Left cardiac atrium (tissue), 4 donors: ENCODE results near the gene ATP2A2. TPM values are rescaled to one million over a fixed set of nuclear protein-coding genes. Genes with fewer than 3 reads are reported as not detected.
"Not testable (repeated sequence)": the region's sequence is repeated elsewhere in the genome, so short reads cannot be mapped to it uniquely, and the experiment has no call there.

Source experiments
- ATAC-seq, 2 donors: fragments of 200-7000 bp; cut with Tn5 transposase; one replicate each; pipeline ENCODE4 v1.9.1; 2020; ENCODE audit warnings: mild to moderate bottlenecking in 2 of 2, moderate library complexity in 2 of 2
- DNase-seq: peaks from one replicate; pipeline ENCODE4 v3.0.0-alpha.2; 2020
- intact Hi-C, 2 donors: fragments of 100-400 bp; cut with DNase I; formaldehyde crosslinking; loops; one replicate each; pipeline versions ENCODE4 v1.14.1 to v1.15.1; 2022 to 2023
- total RNA-seq, 2 donors: library from RNA; stranded (reverse); fragmentation: NEBNext Ultra II Directional; extraction: Animal tissue kit (Norgen Biotek cat#: 25700); gene quantifications; one replicate each; pipeline ENCODE4 v1.2.1, GENCODE V29; 2021
- donor health status: DM: no; HTN: yes; CAD: no.
- donor health status: DM: no; HTN: yes; CAD: no; lungs with severe emphysema.
- donor health status: DM: yes; HTN: yes; CAD: no.
- donor health status: Dilated cardiomyopathy.

ATP2A2 gene
- total RNA-seq, 2 donors from 2014 or later = 2,696 to 3,455 TPM

GRCh38 chr12:110349514-110350151, 68.6 kb downstream of the ATP2A2 start:
- intact Hi-C loops = no loop called here
- no peak for ATAC-seq
- no peak for DNase-seq

DNA sequence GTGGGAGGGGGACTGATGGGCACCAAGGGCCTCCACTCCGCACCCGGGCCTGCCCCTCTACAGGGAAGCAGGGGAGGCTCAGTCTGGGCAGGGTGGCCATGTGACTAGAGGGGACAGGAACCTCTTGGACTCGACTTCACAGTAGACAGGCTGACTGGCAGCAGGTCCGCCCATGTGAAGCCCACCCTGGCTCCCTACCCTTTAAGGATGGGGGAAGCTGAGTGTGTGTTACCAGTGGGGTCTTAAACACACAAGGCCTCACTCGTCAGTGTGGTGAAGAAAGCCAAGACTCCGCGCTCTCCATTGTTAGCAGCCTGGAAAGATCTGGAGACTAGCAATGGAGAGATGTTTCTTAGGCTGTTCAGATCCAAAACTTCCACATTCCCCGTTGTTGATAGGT, 70.1 kb downstream of the ATP2A2 start:
- intact Hi-C loops = no loop called here

DNA sequence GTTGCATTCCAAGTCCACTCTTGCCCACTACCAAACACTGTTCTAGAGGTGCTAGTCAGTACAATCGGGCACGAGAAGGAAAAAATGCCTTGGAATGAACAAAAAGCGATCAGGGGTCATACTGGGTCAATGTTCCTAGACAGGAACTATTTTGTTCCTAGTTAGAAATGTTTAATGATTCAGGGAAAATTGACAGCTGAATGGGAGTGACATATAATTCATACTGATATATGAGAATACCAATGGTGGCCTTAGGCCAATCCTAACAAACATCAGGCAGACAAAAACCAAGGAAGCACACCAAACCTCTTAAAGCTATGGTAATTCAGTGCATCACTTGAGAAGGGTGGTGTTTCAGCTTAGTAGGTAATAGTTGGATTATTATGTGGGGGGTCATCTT, 71.4 kb downstream of the ATP2A2 start:
- DNase-seq (no peak), ATAC-seq (no peak)
- intact Hi-C loops = no loop called here

More for the DNA sequence above, 70.1 kb downstream of the ATP2A2 start:
- DNase-seq (no peak), ATAC-seq (no peak)

- no peak for DNase-seq
- intact Hi-C loops = no loop called here
- no peak for ATAC-seq
Measured at GRCh38 chr12:110353211-110353965, 72.3 kb downstream of the ATP2A2 start.

- intact Hi-C loops = no loop called here
- ATAC-seq = peak in 1 of 2 donors; percentile 4
- no peak for DNase-seq
Measured at GRCh38 chr12:110354172-110354780, 73.2 kb downstream of the ATP2A2 start.

DNA sequence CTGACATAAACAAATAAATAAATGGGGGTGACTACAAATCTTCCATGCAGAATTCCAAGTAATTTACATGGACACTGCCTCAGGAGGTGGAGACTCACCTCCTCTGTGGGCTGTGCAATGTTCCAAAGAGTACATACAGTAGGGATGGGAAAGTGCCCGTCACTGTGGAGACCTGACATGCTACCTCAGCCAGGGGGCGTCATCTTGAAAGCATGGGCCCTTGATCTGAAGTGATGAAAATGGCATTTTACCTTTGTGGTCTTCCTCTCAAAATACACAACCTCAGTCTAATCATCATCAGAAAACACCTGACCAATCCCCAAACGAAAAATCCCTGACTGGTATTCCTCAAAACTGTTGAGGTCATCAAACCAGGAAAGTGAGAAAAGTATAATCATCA, 74.0 kb downstream of the ATP2A2 start:
- ATAC-seq = peak; percentile 28 to 36
- no peak for DNase-seq
- intact Hi-C loops = no loop called here

- DNase-seq, intact Hi-C loops, ATAC-seq: not testable (repeated sequence)
Measured at GRCh38 chr12:110358384-110359097, 77.5 kb downstream of the ATP2A2 start.

- ATAC-seq (no peak), DNase-seq (no peak)
- intact Hi-C loops = no loop called here
Measured at GRCh38 chr12:110361216-110361615, 80.2 kb downstream of the ATP2A2 start.

- intact Hi-C loops = no loop called here
- ATAC-seq (peak in 1 of 2 donors; percentile 15), DNase-seq (no peak)
Measured at GRCh38 chr12:110365489-110366320, 84.7 kb downstream of the ATP2A2 start.

GRCh38 chr12:110366321-110367142, 85.5 kb downstream of the ATP2A2 start:
- peak; percentile 1 to 13 for ATAC-seq
- intact Hi-C loops = no loop called here
- DNase-seq = no peak

DNA sequence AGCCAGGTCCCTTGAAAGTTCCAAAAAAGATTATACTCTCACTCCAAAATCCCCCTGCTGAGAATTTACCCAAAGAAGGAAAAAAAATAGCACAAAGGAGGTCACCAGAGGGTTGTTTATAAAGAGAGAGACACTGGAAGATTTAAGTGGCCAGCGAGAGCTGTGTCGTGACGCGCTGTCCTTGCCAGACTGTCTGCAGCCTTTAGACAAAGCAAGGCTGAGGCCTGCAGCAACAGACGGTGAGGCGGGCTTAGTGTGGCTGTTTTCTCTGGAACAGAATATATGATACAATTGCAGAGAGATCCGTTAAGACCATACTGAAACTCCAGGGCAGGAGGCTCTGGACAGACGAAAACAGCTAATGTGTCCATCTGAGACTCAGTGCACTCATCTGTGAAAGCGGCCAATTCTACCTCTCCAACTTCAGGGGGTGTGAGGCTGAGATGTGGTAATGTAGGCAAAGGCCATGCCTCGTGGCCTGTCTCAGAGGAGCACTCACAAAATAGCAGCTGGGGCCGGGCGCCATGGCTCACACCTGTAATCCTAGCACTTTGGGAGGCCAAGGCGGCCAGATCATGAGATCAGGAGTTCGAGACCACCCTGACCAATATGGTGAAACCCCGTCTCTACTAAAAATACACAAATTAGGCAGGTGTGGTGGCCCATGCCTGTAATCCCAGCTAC, 86.3 kb downstream of the ATP2A2 start:
- DNase-seq (no peak), ATAC-seq (peak; percentile 56 to 60)
- intact Hi-C loops = no loop called here

DNA sequence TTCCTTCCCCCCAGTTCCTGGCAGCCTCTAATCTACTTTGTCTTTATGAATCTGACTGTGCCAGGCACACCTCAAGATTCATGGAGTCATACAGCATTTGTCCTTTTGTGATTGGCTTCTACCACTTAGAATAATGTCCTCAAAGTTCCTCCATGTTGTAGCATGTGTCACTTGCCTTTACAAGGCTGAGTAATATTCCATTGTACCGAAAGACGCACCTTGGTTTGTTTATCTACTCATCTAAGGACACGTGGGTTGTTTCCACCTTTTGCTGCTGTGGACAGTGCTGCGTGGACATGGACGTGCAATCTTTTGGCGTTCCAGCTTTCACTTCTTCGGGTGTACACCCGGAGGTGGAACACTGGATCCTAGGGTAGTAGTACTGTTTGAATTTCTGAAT, 88.9 kb downstream of the ATP2A2 start:
- DNase-seq (no peak), ATAC-seq (no peak)
- intact Hi-C loops = no loop called here

DNA sequence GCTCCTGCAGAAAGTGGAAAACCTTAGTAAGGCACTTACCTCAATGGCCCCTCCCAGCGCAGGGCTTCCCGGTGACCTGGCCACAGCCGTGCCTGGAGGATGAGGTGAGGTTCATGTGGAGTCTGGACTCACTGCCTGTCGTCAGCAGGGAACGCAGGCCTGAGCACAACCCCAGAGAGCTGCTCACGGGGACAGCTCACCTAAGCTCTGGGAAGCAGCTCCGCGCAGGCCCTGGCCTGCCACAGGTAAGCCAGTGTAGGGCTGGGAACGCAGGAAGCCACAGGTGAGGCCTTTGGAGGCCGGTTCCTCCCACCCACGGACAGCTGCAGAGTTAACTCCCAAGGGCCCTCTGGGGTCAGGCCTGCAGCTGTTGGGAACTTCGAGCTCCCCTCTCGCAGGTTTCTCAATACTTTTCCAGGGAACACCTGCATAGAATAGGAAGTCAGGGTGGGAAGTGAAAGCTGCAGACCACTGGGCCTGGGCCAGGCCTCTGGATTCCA, 89.7 kb downstream of the ATP2A2 start:
- no peak for DNase-seq
- no peak for ATAC-seq
- intact Hi-C loops = no loop called here

GRCh38 chr12:110371408-110372055, 90.5 kb downstream of the ATP2A2 start:
- ATAC-seq (peak in 1 of 2 donors; percentile 17), DNase-seq (no peak)
- intact Hi-C loops = no loop called here

DNA sequence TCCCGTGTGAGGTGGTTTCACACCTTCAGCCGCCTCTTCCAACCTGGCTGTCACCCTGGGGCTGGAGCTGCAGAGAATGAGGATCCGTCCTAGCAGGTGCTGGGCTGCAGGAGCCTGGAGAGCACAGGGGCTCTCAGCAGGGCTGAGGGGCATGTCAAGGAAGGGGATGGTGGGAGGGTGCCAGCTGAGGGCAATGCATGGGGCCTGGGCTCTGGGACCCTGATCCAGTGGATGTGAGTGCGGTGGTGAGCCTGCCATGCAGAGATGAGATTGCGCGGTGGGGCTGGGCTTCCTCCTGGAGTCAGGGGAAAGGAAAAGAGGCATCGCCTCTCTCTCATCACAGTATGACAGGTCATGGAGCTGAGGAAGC, 91.0 kb downstream of the ATP2A2 start:
- DNase-seq = no peak
- no peak for ATAC-seq
- intact Hi-C loops = no loop called here

GRCh38 chr12:110373025-110373424, 92.0 kb downstream of the ATP2A2 start:
- intact Hi-C loops = no loop called here
- peak; percentile 66 to 77 for ATAC-seq
- DNase-seq = no peak

DNA sequence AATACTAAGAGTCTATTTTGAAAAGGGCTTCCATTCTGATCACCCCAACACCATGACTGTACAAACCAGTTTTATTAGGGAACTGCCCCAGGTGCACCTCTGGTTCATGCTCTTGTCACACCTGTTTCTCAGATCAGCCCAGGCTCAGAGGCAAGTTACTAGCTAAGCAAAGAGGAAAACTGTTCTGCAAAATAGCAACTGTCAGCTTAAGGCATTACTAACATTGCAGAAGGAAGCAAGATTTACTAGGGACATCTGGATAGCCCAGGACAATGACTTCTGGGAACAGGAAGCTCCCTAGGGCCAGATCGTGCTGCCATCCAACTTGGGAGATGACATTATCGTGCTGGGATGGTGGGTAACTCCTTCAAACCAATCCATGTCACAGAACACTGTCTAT, 92.4 kb downstream of the ATP2A2 start:
- intact Hi-C loops = no loop called here
- peak; percentile 4 to 9 for ATAC-seq
- no peak for DNase-seq
